GM21381 (cell line): ENCODE results near the gene OR10K2.

Experiments used
- ATAC-seq: cut with Tn5 transposase; IDR thresholded peaks from one replicate; pipeline ENCODE4 v1.9.1; 2021; ENCODE audit warnings: mild to moderate bottlenecking, moderate library complexity; ENCODE audit not compliant: unreplicated experiment

OR10K2 gene

DNA sequence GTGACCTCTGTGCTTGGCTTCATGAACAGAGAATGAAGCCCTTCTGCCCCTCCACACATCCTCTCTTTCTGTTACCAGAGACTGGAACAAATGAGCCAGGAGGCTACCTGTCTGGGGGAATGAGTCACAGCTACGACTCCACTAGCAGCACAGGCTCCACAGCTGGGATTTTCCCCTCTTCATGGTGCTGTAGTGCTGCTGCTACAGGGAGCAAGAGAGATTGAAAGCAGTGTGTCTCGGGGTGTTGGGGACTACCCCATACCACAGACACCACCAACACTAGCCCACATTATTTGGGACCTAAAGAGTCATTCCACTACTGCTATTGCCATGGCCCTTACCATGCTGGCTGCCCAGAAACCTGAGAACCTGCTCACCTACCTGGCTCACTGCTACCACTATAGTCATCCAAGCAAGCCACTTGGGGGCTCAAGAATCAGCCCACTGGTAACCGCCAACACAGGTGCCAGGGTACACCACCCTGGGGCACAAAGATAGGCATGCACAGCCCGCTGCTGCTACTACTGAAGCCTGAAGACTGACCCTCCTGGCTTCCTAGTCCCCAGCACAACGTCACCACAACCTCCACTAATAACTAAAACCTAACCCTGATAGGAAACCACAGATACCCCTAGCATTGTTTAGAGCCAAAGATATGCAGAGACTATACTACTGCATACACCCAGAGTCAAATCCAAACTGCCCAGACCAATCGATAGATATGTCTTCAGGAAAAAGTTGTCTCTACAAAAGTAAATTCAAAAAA, 54.7 kb downstream of the OR10K2 start:
- peak; percentile 97 for ATAC-seq
